Measurements from ENCODE around the gene PRPSAP1.
A peak's percentile ranks its signal among the peaks of the same experiment; 100 is the strongest.
"Not testable (repeated sequence)": the region's sequence is repeated elsewhere in the genome, so short reads cannot be mapped to it uniquely, and the experiment has no call there.

PRPSAP1 gene

DNA sequence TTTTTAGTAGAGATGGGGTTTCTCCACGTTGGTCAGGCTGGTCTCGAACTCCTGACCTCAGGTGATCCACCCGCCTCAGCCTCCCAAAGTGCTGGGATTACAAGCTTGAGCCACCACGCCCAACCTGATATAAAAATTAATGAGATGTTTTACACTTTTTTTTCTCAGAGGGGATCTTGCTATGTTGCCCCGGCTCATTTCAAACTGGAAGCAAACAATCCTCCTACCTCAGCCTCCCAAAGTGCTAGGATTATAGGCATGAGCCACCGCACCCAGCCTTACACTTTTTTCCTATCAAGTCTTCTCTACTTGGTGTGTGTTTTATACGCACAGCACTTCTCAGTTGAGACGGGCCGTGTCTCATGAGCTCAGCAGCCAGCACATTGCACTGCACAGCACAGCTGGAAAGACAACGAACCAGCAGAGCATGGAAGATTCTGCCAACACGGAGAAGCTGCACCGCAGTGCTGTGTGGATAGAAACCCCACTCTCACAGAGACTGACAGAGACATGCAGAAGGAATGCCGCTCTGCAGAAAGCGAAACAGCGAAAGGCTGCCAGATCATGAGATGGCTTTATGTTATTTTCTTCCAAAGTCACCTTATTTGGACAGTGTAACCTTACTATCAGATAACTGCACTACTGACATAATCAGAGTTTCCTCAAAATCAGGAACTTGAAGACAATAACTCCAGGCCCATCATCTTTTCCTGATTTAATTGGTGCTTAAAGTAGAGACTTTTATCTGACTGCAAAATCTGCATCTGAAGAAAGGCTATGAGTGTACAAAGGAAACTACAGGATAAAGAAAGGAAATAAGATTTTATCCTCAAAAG is 39.1 kb downstream of the PRPSAP1 start:
- DNase-seq: no peak

DNA sequence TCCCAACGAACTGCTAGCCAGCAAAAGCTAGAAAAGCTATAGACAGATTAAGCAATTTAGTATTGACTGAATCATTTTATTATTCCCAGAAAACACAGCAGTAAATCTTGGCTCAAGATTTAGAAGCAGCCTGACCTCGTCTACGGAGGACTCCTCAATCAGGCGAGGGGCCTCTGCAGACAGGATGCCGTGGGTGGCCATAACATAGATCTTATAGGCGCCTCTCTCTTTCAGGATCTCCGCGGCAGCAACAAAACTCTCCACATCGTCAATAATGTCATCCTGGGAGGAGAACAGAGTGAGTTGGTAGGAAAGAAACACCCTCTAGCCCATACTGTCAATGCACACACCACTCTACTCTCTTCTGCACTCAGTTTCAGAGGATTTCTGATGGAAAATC is 41.0 kb downstream of the PRPSAP1 start:
- DNase-seq: no peak

DNA sequence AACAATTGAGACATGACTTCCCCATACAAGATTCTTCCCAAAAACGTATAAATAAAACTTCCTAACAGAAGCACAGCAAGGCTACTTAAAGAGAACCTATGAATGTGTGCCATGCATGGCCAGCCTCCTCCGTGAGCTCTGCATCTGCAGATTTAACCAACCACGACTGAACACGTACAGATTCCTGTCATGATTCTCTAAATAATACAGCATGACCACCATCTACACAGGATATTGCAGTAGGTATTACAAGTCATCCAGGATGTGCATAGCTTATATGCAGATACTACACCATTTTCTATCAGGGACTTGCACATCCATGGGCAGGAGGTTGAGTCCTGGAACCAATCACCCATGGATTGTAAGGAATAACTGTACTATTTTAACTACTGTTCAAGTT is 44.3 kb downstream of the PRPSAP1 start:
- DNase-seq: no peak

DNA sequence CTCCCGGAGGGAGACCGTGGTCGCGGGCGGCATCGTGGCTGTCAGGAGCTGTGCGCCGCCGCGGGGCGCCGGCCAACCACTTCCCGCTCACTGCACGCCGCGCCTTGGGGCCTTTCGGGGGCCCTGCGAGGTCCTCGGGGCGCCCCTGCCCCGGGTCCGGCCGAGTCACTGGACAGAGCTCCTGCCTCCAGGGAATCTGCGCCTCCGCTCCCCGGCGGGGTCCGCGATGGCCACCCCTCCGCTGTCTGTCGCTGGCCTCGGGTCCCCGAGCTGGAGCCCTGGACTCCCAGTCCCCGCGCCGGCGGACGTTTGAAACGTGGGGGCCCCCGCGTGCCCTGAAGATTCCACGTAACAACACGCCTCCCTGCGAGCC is 45.8 kb downstream of the PRPSAP1 start, which contains the start of gene QRICH2:
TSS of gene QRICH2 (minus strand) at position 311 of the 373 bp plus-strand sequence. CDS start at position 33, 278 bp downstream.
- no peak for DNase-seq

DNA sequence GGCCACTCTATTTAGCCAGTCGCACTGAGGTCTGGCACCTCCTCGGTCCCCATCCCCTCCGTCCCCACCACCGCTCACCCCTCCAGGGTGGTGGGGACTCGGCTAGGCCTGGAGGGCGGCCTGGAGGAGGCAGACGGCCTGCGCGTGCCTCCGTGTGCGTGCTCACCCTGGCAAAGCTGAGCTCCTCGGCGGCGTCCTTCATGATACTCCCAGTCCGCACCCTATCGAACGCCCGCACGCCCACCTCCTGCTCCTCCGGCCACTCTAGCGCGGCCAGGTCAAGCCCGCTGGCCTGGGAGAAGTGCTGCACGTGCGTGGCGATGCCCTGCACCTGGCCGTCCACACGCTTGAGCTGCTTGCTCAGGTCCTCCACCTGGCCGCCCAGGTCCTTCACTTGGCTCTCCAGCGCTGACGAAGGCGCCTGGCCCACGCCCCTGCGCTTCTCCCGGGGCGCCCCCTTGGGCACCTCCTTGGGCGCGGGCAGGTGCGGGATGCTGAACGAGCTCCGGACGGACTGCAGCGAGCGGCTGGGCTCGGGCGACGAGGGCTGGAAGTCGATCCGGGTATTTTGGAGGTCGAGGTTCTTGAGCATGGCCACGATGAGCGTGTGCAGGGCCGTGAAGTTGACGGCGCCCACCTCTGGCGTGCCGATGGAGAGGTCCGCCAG is 46.3 kb downstream of the PRPSAP1 start:
- DNase-seq: no peak

DNA sequence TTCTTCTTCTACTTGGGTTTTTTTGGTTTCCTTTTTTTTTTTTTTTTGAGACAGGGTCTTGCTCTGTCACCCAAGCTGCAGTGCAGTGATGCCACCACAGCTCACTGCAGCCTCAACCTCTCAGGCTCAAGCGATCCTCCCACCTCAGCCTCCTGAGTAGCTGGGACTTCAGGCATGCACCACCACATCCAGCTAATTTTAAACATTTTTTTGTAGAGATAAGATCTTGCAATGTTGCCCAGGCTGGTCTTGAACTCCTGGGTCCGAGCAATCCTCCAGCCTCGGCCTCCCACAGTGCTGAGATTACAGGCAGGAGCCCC is 48.6 kb downstream of the PRPSAP1 start:
- not testable (repeated sequence) for DNase-seq

DNA sequence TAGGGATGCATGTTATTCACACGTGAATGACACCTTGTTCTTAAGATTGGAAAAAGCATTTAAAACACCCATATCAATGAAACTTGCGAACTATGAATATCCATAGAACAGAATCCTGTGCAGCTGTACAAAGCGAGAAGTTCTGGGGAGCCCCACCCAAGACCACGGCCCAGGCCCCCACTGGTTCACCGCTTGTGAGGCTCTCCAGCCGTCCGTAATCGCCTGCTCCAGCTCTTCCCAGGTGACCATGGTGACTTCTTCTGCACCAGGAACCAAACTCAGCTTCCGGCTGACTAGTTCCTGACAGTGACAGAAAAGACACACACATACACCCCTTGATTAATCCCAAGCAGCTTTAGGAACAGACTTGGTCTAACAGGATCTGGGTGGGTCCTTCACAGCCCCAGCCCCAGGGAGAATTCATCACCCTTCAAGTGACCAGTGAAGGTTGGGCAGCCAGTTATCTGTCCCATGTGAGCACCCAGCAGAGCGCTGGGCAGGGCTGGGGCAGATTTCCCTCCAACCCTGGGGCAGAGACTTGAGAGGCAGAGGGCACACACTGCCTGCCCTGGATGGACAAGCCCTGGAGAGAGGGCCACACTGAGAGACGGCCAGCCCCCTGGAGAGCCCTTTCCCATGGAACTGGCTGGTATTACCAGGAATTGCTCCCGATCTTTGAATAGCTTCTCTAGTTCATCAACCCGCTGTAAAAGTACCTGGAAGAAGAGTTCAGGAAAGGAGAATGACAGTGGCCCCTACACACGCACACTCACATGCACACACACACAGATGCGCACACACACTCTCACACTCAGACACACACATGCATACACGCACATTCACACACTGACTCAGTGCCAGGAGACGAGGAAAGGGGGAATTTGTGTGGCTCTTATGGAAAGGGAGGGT is 49.2 kb downstream of the PRPSAP1 start:
- DNase-seq: no peak

DNA sequence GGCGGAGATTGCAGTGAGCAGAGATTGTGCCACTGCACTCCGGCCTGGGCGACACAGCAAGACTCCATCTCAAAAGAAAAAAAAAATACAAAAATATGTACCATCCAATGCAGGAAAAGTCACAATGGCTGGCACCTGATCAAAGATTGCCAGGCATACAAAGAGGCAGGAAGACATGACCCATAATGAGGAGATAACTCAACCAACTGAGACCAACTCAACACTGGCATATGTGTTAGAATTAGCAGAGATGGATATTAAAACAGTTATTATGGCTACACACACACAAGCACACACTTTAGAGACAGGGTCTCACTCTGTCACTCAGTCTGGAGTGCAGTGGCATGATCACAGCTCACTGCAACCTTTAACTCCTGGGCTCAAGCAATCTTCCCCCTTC is 56.3 kb downstream of the PRPSAP1 start:
- no peak for DNase-seq

DNA sequence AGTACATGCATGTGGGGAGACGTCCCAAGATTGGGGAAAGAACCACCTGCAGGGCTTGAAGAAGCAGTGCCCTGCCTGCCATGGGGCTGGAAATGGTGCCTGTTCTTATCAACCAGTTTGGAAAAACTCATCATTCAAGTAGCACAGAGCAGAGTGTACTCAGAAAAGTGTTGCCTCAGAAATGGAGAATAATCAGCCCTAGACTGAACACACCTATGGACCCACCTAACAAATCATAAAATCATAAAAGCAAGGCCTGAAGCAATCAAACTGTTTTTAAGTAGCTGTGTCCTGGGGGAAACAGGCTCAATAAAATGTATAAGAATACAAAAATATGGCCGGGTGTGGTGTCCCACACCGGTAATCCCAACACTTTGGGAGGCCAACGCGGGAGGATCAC is 56.8 kb downstream of the PRPSAP1 start:
- DNase-seq: no peak

DNA sequence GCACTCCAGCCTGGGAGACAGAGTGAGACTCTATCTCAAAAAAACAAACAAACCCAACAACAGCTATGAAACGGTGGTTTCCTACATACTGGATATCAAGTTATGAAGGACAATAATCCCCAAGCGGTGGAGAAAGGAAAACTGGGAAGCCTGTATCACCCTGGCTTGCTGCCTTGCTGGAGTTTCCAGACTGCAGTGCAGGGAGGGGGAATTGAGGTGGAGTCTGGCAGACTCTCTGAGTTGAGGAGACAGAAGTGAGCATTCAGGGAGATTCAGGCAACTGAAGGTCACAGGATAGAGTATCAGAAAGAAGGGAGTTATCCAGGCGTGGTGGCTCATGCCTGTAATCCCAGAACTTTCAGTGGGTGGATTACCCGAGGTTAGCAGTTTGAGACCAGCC is 57.5 kb downstream of the PRPSAP1 start:
- DNase-seq: no peak

DNA sequence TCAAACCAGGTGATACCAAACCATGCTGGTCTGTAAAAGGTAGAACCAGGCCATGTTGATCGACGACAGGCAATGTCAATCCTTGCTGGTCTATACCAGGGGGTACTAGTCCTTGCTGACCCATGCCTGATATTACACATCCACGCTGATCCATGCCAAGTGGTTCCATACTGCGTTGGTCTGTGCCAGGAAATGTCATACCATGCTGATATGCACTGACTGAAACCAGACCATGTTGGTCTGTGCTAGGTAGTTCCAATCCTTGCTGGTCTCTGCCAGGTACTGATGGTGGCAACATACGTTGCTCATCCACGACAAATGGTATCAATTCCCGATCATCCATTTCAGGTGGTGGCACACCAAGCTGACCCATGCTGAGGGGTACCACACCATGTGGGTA is 60.6 kb downstream of the PRPSAP1 start:
- DNase-seq: no peak

DNA sequence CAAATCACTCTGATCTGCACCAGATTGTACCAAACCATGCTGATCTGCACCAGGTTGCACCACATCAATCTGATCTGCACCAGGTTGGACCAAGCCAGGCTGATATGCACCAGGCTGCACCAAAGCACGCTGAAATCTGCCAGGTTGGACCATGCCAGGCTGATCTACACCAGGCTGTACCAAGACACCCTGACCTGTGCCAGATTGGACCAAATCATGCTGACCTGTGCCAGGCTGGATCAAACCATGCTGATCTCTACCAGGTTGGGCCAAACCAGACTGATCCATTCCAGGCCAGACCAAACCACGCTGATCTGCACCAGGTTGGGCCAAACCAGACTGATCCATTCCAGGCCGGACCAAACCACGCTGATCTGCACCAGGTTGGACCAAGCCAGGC is 61.1 kb downstream of the PRPSAP1 start:
- DNase-seq: no peak

DNA sequence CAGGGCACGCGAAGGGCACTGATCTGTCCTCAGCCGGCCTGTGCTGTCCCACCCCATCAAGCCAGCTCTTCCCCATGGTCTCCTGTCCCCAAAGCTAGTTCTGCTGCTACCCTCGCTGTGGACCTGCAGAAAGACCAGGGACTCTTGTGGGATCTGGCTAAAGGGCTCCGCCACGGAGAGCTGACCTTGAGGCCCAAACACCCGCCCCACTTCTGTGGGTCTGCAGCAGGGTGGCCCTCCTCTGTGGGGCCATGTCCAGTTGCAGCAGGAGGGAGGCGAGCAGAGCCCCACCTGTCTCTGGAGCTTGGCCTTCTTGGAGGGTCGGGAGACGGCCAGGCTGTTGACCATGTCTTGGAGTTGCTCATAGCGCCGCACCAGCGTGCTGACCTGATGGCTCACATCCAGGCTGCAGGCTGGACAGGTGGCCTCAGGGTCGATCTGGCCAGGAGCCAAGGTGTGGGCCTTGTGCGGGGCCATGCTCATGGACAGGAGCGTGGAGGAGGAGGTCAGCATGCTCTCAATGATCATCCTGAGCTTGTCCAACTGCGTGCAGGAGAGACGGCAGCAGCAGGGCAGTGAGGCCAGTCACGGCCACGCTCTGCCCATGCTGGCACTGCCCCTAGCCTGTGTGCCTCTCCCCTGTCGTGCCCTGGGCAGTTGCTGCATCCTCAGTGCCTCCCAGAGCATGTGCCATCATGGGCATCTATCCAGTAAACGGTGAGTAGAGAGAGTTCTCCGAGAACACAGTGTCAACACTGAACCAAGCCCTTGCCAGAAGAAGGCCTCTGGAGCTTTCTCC is 71.9 kb downstream of the PRPSAP1 start:
- no peak for DNase-seq

DNA sequence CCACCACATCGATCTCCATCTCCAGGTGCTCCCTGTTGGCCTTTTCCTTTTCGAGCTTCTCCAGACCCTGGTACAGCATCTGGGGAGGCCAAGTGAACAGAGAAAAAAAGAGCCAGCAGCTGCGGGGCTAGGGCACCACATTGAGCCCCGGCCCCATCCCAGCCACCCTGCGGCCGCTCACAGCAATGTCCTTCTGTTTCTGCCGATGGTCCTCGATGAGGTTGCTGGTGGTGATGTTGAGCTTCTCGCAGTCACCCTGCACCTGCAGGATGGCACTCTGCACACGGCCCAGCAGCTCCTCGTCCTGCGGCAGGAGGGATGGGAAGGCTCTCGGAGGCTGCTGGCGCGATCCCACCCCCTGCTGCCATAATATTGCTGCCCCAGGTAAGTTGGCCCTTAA is 73.1 kb downstream of the PRPSAP1 start:
- no peak for DNase-seq

DNA sequence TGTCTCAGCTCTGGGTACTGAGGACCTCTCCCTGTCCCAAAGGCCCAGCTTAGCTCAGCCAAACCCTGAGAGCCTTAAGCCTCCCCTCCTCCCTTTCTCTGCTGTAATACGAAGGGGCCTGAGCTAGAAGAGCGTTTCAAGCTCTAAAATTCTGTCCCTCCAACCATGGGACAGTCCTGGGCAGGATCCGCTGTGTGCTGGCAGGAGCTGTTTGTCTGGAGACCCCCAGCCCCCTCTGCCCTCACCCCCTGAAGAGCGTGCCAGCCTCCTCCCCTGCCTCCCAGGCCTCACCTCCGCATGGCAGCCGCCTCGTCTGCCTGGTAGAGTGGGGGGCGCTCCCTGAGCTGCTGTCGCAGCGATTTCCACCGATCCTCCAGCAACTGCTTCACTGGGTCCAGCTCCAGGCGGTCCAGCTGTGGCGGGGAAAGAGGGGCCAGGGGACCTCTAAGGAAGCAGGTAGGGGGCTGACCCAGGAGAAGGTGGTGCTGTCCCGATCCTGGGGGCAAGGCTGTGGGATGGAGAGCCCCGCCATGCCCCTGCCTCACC is 73.9 kb downstream of the PRPSAP1 start:
- no peak for DNase-seq

DNA sequence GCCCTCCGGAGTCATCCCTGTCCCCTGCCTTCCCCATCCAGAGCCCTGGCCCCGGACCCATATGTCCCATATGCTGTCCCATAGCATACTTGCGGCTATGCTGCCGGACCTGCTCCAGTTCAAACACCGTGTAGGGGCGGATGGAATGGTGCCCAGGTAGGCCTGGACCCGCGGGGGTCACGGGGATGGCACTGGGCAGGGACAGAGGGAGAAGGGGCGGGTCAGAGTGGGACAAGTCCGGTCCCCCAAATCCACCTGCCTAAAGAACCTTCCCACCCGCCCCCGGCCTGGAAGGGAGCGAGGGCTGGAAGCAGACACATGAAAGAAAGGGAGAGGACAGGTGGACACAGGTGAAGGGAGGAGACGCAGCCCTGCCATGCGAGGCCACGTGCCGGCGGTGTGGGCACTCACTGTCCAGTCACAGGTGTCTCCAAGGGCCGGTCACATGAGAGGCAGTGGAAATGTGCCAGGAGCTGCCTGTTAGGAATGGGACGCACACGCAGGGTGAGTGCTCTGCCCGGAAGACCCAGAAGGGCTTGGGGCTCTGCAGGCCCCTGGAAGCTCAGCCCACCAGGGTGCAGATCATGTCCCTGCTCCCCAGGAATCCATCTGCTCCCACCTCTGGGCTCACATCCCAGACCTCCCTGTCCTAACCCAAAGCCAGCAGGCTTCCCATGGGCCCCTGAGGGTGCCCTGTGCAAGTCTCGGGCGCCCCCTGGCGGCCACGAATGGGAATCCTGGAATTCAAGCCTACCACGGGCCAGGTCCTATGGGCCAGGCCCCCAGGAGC is 74.6 kb downstream of the PRPSAP1 start:
- peak; percentile 75 for DNase-seq

DNA sequence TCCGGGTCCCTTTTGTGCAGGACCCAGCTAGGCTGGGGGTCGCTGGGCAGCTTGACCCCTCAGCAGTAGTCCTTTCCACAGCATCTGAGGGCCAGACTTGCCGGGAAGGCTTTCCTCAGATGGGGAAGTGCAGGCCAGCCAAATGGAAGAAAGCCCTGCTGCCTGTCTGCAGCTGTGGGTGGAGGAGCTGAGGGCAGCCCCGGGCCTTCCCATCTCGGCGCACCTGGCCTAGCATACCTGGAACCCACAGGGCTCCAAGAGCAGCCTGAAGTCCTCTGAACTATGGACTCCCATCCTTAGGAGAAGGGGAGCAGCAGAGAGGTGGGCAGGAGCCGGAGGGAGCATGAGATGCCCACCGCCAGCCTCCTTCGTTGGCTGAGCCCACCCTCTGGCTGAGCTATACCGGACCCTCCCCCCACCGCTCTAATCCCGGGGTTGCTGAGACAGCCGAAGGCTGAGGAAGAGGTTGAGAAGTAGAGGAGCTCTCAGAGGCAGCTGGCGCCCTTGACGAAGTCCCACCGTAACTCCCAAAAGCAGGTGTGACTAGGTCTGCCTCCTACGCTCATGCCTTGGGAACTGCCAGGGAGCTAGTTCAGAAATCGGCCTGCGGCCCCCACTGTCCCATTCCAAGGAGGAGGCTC is 75.3 kb downstream of the PRPSAP1 start:
- no peak for DNase-seq

DNA sequence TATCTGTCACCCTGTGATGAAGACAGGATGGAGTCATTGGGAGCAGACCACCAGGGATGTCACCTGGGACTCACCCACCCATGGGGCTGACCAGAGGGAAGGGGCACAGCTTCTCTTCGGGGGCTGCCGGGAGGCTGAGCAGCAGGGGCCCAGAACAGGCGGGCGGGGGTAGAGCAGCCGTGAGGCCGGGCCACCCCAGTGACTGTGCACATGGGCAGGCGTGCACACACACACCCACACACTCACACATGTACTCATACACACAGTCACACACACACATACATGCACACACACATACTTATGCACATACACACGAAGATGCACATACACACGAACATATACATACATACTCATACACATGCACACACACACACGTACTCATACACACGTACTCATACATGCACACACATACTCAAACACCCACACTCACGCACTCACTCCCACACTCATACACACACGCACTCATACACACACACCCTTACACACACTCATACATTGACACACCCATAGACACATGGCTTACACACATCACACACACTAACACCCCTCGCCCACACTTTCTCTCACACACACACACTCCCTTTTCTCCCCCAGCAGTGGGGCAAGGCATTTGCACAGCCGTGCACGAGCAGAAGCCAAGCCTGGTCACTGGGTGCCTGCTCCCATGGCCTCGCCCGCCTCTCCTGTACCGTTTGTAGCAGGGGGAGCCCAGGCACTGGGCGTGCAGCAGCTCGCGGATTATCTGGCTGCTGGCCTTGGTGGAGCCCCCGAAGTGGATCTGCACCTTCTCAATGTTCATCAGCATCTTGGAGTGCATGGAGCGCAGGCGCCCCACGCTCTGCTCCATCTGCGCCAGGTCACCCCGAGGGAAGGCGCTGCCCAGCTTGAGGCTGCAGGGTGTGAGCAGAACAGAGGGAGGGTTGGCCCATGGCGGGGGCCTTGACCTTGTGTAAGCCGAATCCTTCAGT is 76.1 kb downstream of the PRPSAP1 start:
- no peak for DNase-seq

DNA sequence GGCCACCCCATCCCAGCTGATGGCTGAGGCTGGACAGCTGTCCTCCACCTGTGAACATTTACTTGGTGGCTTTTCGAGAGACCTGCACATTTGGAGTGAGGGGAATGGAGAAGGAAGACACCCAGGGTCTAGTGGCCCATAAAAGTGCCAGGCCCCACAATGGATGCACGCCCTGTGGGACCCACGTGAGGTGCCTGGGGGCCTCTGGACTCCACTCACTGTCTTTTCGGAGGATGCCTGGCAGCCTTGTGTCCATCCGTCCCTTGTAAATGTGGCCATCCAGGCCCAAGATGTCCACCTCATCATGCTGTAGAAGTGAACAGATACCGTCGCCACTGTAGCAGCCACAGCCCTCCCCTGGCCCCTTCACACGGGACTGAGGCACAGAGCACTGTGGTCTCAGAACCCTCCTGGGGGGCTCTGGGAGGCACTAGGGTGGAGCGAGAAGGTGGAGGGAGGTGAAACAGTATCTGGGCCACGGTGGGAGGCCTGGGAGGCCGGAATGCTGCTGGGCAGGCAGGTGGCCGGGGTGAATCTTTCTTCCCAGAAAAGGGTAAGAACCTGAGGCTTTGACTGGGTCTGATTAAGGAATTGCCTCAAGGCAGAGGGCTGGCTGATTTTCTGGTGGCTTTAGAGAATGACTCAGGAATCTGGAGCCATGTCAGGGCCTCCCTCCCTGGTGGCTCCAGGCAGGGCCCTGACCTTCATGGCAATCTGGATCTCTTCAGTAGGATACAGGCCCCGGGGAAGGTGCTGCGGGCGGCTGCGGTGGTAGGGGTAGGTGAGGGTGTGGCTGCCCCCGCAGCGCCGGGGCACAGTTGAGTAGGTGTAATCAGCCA is 77.0 kb downstream of the PRPSAP1 start:
- DNase-seq: no peak

Measured in NCI-H510A treated with DMSO at 0.1 percent for 48 hours (cell line).